NCI-H82 (cell line): ENCODE measurements around the gene LATS2.

Source experiments
- DNase-seq: peaks from one replicate; lab custom pipeline; 2025; lab: John Stamatoyannopoulos, UW

The LATS2 gene

DNA sequence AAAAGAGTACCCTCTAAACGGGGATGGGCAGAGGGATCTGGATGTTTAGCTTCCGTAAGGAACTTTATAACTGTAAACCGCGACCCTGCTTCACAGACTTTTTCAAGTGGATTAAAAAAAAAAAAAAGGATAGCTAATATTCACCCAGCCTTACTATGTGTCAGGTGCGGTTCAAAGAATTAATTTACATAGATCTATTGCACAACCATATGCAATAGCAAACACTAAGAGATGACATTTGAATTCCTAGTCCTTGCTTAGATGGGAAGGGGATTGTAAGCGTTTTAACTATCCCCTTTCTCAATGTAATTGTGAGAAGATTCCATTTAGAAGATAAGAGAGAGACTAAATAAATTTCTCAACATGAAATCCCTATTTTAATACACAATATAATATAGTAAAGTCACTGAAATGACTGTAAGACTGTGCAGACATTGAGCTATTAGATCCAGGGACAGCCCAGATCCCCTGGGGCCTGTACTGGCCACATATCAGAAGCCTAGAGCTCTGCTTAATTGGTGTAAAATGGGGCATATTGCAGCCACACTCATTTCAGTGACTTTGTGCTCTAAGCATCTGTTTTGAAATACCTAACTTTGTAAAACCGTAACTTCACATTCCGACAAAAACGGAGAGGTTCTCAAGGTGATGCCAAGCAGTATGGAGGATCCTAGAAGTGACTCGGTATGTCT lies 13.6 kb downstream of the LATS2 start:
- DNase-seq: no peak

DNA sequence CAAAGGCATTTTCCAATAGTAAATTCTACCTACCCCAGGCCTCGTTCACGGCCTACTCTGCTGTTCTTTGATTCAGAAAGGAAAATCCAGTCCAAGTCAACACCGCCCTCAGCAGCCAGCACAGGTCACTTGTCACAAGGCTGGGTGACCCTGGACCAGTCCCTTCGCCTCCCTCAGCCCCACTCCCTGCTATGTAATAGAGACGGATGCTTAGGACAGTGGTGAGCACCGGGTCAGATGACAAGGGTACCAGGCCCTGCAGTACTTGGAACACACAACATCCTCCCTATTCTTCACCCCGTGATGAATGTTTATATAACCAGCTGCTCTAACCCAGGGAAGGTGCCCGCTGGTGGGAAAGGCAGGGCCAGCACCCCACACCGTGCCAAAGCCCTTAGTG lies 14.3 kb downstream of the LATS2 start:
- DNase-seq: no peak

DNA sequence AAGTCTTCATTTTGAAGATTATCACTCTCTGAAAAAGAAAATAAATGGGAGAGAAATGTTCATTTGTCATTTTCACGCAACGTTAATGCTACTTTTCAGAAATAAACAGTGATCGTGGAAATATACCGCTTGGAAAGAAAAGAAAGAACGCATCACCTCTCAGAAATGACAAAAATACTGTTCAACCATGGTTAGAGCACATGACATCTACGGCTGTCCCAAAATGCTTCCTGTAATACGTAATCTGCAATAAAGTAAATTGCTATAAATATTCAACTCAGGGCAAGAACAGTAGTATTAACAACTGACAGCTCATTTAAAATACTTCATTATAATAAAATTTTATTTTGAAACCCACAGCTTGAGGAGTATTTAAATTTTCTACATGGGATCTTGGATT lies 15.2 kb downstream of the LATS2 start:
- DNase-seq: no peak

DNA sequence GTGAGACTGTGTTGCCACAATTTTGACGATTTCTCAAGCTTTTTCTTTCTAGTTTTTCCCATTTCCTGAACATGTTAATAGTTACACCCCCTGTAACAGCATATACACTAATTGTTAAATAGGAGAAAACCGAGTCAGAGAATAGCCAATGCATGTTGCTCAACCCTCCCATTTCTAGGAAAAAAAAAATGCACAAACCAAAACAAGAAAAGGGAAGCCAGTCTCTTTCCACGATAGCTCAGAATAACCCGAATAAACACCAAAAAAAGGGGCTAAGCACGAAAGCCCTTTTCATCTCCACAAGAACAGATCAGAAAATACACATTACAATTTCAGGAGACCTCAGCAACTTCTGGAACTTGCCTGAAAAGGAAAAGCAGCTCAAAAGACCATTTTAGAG lies 16.3 kb downstream of the LATS2 start:
- DNase-seq: no peak

DNA sequence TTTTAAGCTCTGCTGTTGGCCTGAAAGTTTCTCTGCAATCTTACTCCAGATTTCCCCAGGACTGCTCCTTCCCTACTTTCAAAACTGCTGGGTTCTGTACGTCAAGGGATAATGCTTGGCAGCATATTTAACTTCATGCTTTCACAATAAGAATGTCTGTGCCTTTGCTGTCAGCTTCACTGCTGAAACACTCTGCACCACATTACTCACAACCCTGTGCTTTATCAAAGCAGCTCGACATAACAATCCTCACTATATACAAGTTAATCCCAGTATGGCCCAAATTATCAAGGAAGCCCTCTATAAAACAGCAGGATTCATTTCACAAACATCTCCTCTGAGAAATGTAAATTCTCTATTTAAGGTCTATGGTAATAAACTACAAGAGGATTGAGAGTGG lies 17.5 kb downstream of the LATS2 start:
- no peak for DNase-seq

DNA sequence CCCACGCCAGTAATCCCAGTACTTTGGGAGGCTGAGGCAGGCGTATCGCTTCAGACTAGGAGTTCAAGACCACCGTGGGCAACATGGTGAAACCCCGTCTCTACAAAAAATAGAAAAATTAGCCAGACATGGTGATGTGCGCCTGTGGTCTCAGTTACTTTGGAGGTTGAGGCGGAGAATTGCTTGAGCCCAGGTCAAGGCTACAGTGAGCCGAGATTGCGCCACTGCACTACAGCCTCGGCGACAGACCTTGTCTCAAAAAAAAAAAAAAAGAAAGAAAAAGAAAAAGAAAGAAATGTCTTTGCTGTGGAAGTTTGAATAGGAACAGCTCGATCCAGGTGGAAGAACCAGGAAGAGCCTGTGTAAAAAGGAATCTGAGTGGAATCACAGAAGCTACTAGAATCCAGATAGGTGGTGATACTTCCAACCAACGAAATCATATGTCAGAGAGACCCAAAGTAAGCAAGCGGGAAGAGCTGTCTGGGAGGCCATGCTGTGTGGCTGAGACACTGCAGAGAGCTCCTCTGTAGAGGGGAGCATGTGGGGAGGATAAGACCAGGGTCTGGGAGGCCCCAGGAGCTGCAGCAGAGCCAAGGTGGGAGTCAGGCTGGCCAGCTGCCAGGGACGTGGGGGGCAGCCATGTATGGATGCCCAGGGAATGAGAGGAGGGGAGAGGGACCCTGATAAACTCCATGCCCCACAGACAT lies 21.1 kb downstream of the LATS2 start:
- no peak for DNase-seq

DNA sequence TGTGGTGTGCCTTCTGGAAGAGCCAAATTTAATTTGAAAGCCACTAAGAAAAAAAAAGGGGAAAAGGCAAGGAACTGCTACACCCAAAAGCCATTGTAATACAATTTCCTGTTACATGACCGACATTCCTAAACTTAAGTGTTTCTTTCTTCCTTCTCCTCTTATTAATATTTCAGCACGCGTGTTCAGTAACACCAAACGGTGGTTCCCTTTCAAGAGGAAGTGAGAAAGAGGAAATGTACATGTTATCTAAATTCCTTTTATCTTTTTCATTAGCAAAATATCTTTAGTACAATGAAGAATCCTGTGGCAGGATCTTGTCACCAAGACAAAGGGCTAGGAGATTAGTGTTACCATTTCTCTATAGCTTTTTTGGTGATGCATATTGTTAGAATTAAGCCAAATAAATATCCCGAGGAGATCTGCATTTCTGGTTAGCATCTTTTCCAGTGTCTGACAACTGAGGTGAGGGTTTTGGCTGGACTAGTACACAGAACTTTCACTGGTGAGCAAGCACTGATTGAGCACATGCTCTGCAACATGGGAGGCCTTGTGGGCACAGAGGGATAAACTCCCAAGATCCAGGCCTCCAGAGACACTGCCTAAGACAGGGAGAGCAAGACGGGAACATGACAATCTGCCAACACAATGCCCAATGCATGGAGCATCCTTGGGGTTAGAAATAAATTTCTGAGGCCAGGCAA lies 22.1 kb downstream of the LATS2 start:
- no peak for DNase-seq

DNA sequence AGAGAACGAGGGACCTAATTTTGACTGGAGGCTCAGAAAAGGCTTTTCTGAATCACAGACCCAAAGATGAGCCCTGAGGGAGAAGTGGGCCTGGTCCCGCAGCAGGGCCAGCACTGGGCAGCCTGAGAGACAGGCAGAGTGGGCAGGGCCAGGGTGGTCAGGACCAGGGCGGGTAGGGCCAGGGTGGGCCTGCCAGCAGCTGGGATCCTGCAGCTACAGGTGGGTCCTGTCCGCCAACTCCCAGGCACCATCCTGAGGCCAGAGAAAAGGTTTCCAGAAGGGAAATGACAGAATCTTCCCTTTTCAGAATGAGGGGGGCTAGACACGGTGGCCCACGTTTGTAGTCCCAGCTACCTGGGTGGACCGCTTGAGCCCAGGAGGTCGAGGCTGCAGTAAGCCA lies 23.7 kb downstream of the LATS2 start:
- DNase-seq: no peak

DNA sequence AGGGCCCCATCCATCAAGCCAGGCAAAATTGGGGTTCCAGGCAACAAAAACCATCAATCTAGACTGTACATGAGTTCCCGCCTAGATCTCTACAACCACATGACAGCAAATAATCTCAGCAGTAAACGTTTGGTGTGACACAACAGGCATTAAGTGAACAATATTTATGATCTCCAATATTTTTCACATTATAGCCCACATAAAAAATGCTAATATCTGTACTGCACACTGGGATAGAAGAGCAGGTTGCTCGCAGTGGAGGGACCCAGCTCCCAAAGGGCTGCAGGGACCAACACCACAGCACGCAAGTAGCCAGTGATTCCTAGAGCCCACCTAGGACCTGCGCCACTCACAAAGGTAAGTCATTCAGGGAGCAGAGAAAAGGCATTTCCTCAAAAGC lies 25.9 kb downstream of the LATS2 start:
- DNase-seq: no peak

DNA sequence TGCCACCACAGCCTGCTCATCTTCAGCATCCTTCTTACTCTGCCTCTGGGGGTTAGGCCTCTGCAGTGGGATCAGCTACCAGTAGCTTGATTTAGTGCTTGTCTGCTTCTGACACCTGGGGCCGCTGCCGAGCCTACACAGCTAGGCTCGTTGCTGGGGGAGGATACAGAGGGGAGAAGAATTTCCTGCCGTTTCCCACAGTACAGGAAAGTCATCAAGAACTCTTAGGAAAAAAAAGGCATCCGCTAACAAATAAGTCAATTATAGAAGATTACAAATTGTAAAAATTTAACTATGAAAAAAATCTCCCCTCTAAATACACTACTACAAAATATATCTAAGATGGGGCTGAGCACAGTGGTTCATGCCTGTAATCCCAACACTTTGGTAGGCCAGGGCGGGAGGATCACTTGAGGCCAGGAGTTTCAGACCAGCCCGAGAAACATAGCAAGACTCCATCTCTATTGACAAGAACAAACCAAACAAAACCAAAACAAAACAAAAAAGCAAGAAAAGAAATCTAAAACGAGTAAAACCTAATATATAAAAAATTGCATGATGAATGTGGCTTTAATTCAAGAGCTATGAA lies 26.7 kb downstream of the LATS2 start:
- DNase-seq: peak; percentile 25

DNA sequence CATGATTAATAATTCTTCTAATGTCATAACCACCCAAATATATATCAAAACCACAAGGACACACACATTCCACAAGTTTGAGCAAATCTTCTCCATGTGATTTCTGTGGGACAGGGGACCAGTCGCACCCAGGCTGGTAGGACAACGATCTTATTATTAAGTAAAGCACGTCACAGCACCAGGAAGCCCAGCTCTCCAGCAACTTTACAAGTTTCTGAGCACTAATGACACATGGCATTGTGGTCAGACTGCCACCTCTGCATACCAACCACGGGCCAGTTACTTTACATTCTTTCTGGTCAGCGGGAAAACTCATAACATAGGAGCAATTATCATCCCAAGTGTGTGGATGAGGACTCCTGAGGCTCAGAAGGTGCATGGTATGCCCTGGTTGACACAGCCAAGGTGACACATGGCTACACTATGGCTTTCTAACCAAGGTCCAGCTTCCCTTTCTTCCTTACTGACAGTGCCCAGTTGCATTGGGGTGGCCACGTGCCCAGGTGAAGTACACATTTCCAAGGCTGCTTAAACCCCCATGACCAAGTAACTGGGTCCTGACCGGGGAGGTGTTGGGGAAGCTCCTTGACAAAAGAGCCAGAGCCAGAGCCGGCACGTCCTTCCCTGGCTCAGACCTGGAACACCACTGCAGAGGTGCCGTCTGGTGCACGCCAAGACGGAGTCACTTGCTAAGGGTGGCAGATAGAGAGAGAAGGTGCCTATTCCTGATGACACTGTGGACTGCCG lies 27.4 kb downstream of the LATS2 start:
- DNase-seq: no peak

DNA sequence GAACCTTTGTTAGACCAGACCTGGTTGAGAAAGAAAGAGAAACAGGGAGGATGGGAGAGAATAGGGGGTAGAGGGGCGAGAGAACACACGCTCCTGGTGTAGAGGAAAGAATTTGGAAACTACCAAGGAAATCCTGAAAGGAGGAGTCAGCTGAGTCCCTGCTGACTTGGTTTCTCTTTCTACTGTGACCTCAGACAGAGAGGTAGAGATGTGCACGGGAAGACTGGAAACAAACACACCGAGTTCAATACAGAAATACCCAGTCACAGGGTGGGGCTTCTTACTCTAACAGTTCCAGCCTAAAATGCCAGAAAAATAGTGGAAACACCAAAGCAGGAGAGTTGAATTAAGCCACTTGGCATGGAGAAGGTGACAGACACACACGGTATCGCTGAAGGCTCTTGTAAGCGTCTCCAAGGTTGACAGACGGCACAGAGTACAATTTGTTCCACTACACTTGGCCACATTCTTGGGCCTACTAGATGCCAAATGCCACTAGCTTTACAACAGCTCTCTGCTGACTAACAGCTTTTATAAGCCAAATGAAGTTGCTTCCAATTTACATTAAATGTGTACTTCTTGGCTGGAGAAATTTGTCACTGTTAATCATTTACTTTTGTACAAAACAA lies 28.1 kb downstream of the LATS2 start:
- DNase-seq: no peak

DNA sequence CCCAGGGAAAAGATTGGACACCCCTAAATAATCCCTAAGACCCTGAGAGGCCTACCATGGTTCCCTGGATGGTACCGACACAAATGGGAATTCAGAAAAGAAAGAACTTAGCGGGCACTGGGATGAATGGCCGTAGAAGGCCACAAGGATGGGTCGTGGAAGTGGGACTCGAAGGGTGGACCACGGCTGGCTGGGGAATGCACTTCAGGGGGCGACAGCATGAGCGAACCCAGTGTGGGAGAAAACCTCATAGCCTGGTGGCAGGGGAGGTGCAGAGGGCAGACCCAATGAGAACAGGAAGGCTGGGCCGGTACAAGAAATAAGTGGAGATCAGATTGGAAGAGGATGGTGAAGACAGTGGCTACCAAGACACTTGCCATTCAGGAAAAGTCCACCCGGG lies 28.7 kb downstream of the LATS2 start:
- DNase-seq: no peak

DNA sequence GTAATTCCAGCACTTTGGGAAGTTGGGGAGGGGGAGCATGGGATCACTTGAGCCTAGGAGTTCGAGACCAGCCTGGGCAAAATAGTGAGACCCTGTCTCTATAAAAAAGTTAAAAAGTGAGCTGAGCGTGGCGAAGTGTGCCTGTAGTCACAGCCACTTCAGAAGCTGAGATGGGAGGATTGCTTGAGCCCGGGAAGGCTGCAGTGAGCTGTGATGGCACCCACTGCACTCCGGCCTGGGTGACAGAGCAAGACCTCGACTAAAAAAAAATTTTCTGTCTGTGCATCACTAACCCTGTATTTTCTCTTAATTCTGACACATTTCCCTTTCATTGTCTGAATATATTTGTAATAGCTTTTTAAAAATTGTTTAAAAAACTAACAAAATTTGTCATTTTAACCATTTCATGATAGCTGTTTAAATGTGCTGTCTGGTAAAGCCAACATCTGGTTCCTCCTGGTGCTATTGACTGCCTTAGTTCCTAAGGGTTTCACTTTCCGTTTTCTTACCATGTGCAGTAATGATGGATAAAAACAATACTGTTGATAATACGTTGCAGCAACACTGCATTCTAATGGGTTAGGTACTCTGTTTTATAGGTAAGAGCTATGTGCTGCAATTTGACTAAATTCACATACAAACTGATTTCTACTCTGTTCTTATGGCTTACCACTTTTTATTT lies 29.7 kb downstream of the LATS2 start:
- DNase-seq: no peak

DNA sequence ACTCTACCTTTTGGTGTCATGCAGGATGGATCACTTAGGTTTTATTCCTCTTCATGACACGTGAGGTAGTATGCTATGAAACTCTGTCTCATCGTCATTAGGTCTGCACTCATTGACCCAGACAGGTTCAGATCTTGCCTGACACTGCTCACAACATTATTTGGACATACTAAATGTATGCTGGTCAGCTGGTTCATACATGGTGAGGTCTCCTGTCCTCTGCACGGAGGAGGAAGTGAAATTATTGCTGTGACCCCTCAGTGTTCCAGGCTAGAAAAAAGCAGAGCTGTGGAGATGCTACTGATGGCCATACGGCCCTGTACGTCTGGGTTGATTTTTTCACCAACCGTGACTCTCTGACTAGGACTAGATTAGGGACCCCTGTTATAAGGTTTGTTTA lies 35.8 kb downstream of the LATS2 start:
- DNase-seq: no peak

DNA sequence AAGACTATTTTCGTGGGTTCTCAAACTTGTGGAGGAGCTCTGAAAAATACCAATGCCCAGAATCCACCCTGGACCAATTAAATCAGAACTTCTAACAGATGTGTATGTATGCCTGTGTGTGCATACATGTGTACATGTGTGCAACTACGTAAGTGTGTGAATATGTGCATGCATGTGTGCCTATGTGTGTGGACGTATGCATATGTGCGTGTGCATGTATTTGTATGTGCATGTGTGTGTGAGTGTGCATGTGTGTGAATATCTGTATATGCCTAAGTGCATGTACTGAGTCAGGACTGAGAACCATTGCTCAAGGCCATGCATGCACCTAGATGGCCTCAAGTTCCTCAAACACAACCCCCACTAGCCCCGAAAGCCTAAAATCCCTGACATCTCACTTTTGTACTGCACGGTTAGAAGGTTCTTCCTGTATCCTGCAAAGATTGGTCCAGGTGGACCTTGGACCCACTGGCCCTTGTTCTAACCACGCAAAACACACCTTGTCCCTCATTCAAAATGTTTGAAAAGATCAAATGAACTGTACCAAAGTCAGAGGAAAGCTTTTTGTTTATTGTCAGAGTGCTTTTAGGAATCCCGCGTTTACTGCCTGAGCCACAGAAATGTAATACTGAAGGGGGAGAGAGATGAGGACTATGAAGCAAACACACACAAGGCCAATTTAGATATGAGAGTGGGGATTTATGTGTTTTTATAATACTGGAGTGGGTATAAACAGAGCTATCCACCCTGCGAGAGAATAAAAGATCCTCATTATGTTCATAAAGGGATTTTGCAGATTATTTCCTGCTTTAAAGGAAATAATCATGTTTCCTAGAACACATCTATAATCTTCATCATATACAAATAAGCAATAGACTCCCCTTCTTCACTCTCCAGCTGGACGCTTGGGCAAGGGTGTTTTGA lies 39.1 kb downstream of the LATS2 start:
- DNase-seq: no peak

DNA sequence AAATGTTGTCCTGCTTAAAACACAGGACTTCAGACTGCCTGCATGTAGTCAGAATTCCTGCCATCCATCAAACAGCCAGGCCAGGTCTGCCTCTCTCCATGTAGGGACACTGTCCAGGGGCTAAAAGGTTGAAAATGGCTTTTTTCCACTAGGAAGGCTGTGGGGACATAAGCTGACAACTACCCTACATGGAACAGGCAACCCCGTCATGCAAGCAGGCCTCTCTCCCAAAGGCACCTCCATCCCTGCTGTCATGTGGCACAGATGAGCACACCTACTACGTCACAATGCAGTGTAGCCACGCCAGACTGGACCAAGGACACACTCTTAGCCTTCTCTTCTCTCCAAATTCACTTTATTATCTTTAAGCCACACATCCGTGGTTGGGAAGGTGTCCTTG lies 40.8 kb downstream of the LATS2 start:
- no peak for DNase-seq

DNA sequence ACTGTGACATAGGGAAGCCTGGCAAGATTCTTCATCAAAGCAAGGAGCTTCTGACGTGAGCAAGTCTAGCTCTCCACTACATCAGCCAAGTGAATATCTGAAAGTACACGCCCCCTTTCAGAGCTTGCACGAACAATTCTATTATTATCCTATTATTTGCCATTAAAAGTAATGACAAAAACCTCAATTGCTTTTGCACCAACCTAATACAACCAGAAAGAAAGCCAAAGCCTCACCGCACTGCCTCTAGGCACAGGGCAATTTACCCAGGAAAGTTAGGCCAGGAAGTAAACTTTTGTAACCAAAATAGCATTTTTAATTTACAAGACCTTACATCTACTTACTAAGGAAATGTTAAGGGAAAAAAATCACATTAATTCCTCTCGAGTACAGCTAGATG lies 41.2 kb downstream of the LATS2 start:
- DNase-seq: no peak

DNA sequence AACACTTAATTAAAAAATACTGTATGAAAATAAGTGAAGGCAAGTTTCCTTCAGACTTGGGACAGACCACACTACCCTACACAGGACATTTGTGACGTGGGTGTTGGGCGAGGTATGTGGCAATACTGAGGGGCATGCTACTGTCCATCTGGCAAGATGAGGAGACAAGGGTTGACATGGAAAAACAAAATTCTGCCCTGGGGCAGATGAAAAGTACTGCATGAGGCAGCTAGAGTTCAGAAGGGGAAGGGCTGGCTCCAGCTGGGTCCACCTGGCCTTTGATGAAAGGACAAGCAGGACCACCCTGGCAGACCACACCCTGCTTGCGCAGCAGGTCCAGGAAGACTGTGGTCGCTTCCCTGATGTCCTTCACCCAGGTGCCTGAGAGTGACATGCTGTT lies 43.2 kb downstream of the LATS2 start:
- no peak for DNase-seq

DNA sequence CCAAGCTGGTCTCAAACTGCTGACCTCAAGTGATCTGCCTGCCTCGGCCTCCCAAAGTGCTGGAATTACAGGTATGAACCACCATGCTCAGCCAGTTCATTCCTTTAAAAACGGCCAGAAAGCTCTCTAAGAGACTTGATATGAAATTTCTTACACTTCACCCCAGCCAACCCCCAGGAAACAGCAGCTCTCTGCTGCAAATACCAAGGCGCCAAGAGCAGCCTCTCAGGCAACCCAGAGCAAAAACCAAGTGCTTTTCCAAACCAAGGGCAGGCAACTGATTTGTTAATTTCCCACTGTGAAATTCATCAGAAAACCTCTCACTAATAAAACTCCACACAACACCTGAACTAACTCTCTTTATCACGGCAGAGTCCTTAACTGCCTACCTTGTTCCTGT lies 44.9 kb downstream of the LATS2 start:
- no peak for DNase-seq
